HepG2 (cell line): Measurements from ENCODE around the gene ALOX12. TPM values are rescaled to one million over a fixed set of nuclear protein-coding genes. Genes with fewer than 3 reads are reported as not detected.
A peak's percentile ranks its signal among the peaks of the same experiment; 100 is the strongest.

ENCODE experiments used
- ATAC-seq: fragments of 200-7000 bp; cut with Tn5 transposase; 3 replicates; pipeline ENCODE4 v1.9.1; 2020; ENCODE audit warnings: mild to moderate bottlenecking, moderate library complexity
- BruUV-seq: library from RNA; stranded (reverse); fragments of 400-500 nt; replicated peaks from 2 replicates; lab custom pipeline; 2021; lab: Mats Ljungman, UMichigan
- CTCF ChIA-PET: fragments of 300-600 bp; formaldehyde crosslinking; extraction: SDS; loops from one replicate; lab custom pipeline; 2021; ENCODE audit warnings: low total read pairs, inconsistent platforms, low intra/inter-chr PET ratio; lab: Yijun Ruan, JAX
- POLR2A ChIA-PET: fragments of 350-600 bp; sonication (Branson Sonifier 250); formaldehyde crosslinking; loops from one replicate; lab custom pipeline; 2020; ENCODE audit warnings: antibody characterized with exemption, inconsistent platforms; lab: Yijun Ruan, JAX
- DNase-seq: peaks from one replicate; pipeline ENCODE4 v3.0.0-alpha.2; 2015; ENCODE audit warnings: low spot score
- FAIRE-seq: peaks from 3 replicates; lab custom pipeline; 2011; peaks lifted over from hg19 to GRCh38; lab: Jason Lieb, UNC
- H2AFZ ChIP-seq: one replicate; pipeline ENCODE4 v1.6.1; 2011; ENCODE audit warnings: low read length, inconsistent platforms
- H3K27ac ChIP-seq: fragments of 300-600 bp; 3 replicates; pipeline ENCODE4 v1.8.0; 2011; ENCODE audit warnings: mixed run types, mild to moderate bottlenecking, mixed read lengths, low read length, inconsistent platforms; ENCODE audit not compliant: insufficient read depth; ENCODE audit errors: extremely low read length
- H3K27me3 ChIP-seq, 2 experiments: fragments of 200-600 bp in 1 of 2; 2 replicates in 1 of 2; 3 replicates in 1 of 2; pipeline versions ENCODE4 v1.6.0 to v1.8.0; 2011; ENCODE audit warnings: low read length in 2 of 2, mild to moderate bottlenecking in 2 of 2, moderate library complexity in 2 of 2, inconsistent platforms in 1 of 2; ENCODE audit not compliant: insufficient read depth in 2 of 2, control insufficient read depth in 1 of 2
- H3K36me3 ChIP-seq, 2 experiments: fragments of 200-600 bp in 1 of 2; replicated peaks in 1 of 2; 2 replicates in 1 of 2; 3 replicates in 1 of 2; pipeline versions ENCODE4 v1.5.1 to v1.8.0; 2011; ENCODE audit warnings: low read length in 2 of 2, inconsistent platforms in 1 of 2; ENCODE audit not compliant: insufficient read depth in 2 of 2, control insufficient read depth in 1 of 2
- H3K4me1 ChIP-seq: 2 replicates; pipeline ENCODE4 v1.5.1; 2012; ENCODE audit warnings: low read length, inconsistent platforms; ENCODE audit not compliant: insufficient read depth
- H3K4me2 ChIP-seq: 2 replicates; pipeline ENCODE4 v1.6.0; 2011; ENCODE audit warnings: low read depth, low read length, inconsistent platforms
- H3K4me3 ChIP-seq, 3 experiments: fragments of 200-600 bp in 1 of 3; sonication (generic), shearing (Covaris generic) in 1 of 3; replicated peaks in 1 of 3; 2 replicates each; pipeline ENCODE4 v1.5.1; 2011 to 2016; ENCODE audit warnings: low read length in 3 of 3, inconsistent platforms in 2 of 3, low read depth in 2 of 3, mild to moderate bottlenecking in 2 of 3, control low read depth in 1 of 3, mixed read lengths in 1 of 3; ENCODE audit not compliant: insufficient read depth in 1 of 3
- H3K79me2 ChIP-seq: one replicate; pipeline ENCODE4 v1.6.1; 2011; ENCODE audit warnings: low read length, inconsistent platforms; ENCODE audit not compliant: insufficient read depth
- H3K9ac ChIP-seq: 2 replicates; pipeline ENCODE4 v1.6.0; 2011; ENCODE audit warnings: mild to moderate bottlenecking, low read depth, low read length, inconsistent platforms; ENCODE audit not compliant: insufficient read depth
- H3K9me3 ChIP-seq: 2 replicates; pipeline ENCODE4 v1.5.1; 2012; ENCODE audit warnings: mild to moderate bottlenecking, low read length
- H4K20me1 ChIP-seq: 2 replicates; pipeline ENCODE4 v1.6.0; 2011; ENCODE audit warnings: inconsistent platforms, mild to moderate bottlenecking, low read length, moderate library complexity; ENCODE audit not compliant: insufficient read depth
- ARHGAP35 ChIP-seq: sonication (generic); formaldehyde crosslinking; IDR thresholded peaks from 2 replicates; pipeline ENCODE4 v1.9.0; 2022; ENCODE audit warnings: mild to moderate bottlenecking, inconsistent platforms, moderate library complexity, missing genetic modification reagents, borderline replicate concordance
- MAFF ChIP-seq: IDR thresholded peaks from 2 replicates; pipeline ENCODE4 v1.6.1; 2011; ENCODE audit warnings: low read depth, low read length, improper control_type of control experiment
- MAFK ChIP-seq, 2 experiments: IDR thresholded peaks in 1 of 2; conservative IDR thresholded peaks in 1 of 2; 2 replicates each; pipeline ENCODE4 v1.6.1; 2011; ENCODE audit warnings: improper control_type of control experiment in 2 of 2, low read length in 2 of 2
- MAZ ChIP-seq, 2 experiments: sonication (generic) in 1 of 2; formaldehyde crosslinking in 1 of 2; IDR thresholded peaks; 2 replicates each; pipeline versions ENCODE4 v1.5.0 to v1.6.1; 2012 to 2020; ENCODE audit warnings: low read depth in 2 of 2, mild to moderate bottlenecking in 2 of 2, borderline replicate concordance in 1 of 2, improper control_type of control experiment in 1 of 2, low read length in 1 of 2, missing genetic modification reagents in 1 of 2, moderate library complexity in 1 of 2
- NFATC3 ChIP-seq: sonication (generic); formaldehyde crosslinking; IDR thresholded peaks from 2 replicates; pipeline ENCODE4 v1.5.1; 2020; ENCODE audit warnings: mild to moderate bottlenecking, missing genetic modification reagents
- POLR2A ChIP-seq, 2 experiments: IDR thresholded peaks; 2 replicates each; pipeline ENCODE4 v1.6.1; 2011; ENCODE audit warnings: low read depth in 2 of 2, low read length in 2 of 2, mild to moderate bottlenecking in 1 of 2, moderate library complexity in 1 of 2; ENCODE audit not compliant: insufficient read depth in 1 of 2
- ZSCAN25 ChIP-seq: sonication (generic); formaldehyde crosslinking; IDR thresholded peaks from 2 replicates; pipeline ENCODE4 v1.8.0; 2022; ENCODE audit warnings: mild to moderate bottlenecking, missing genetic modification reagents
- WGBS: methylation state at CpG from one replicate; pipeline ENCODE4 v1.1.6; 2017; ENCODE audit warnings: low lambda C conversion rate; 5-methylcytosine and 5-hydroxymethylcytosine counted together
- in situ Hi-C: cut with HindIII; loops from 2 replicates; pipeline ENCODE4 v1.10.0; 2017; ENCODE audit warnings: low pct_unique_long_range_greater_than_20kb; ENCODE audit not compliant: extremely low pct_ligation_motif_present
- intact Hi-C: fragments of 100-400 bp; cut with micrococcal nuclease; formaldehyde crosslinking; loops from one replicate; pipeline ENCODE4 v1.10.0; 2022; ENCODE audit not compliant: unreplicated experiment
- polyA plus RNA-seq, 8 experiments: library from polyadenylated mRNA; depleted of rRNA in 3 of 8; stranded (reverse) in 7 of 8; unstranded in 1 of 8; fragments of >200 nt; fragmentation: Illumina TruSeq in 4 of 8; extraction: Trizol in 4 of 8; gene quantifications; 2 replicates each; pipeline versions ENCODE4 v1.2.1 to v1.2.3, GENCODE V29; 2011 to 2016; ENCODE audit warnings: low read depth in 4 of 8, missing spikeins in 1 of 8, mixed read lengths in 1 of 8; ENCODE audit not compliant: insufficient read depth in 1 of 8
- total RNA-seq, 5 experiments: library from RNA; depleted of rRNA; stranded (reverse); fragments of >200 nt; fragmentation: Illumina TruSeq; extraction: Trizol; gene quantifications; 2 replicates each; pipeline ENCODE4 v1.2.3, GENCODE V29; 2016; ENCODE audit warnings: low read depth in 1 of 5

Gene ALOX12
- total and polyA plus RNA-seq, 2 of the 13 experiments (the other 11 are each of a cell fraction or from before 2014, with no cell fraction given): not detected

DNA sequence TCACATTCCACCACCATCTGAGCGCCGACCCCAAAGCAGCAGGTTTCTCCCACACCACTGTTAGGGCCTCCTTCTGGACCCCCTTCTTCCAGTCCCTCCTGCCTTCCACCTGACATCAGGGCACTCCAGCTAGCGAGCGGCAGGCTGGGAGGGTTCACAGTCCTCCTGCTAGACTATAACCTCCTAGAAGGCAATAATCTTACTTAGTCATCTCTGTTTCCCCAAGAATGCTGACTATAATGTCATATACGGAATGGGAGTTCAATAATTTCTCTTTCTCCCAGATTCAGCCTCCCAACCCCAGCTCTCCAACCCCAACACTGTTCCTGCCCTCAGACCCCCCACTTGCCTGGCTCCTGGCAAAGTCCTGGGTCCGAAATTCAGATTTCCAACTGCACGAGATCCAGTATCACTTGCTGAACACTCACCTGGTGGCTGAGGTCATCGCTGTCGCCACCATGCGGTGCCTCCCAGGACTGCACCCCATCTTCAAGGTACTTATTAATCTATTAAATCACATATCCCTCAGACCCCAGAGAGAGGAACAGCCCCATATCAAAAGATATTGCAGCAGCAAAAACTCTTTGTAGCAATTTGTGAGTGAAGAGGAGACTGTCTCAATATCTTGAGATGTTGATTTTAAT, 5.6 kb downstream of the ALOX12 start (continued):
- TF ChIP-seq NFATC3 (CRISPR knock-in tag) (no peak), ZSCAN25 (CRISPR knock-in tag) (no peak)

DNA sequence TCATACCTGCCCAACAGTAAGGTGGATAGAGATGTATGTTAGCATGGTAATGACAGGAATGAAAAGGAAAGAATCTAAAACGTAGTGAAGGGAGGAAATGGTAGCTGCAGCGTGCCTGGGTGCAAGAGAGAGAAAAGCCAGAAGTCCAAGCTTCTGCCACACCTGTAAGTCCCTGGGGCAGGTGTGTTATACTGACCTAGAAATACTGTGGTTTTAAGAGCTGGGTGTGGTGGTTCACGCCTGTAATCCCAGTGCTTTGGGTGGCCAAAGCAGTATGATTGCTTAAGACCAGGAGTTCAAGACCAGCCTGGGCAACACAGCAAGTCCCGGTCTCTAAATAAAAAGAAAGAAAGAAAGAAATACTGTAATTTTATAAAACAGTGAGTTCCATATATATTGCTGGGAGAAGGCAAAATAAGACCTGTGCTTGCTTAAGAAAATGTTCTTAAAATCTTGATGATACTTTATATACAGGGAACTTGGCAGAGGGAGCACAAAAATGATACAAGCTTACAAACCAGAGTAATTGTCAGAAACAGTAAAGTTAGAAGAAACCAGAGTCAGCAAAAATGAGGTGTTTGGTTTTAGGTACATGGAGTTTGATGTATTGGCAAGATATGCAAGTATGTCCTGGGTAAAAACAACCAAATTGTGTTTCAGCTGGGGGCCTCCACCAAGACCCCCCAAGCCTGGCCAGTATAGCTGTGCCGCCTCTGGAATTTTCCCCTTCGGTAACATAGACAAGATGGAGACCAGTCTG, 6.6 kb downstream of the ALOX12 start:
- H3K79me2 ChIP-seq: no peaks in the 10 kb centered on the region
- WGBS: 95% methylated on average over 6 of the region's 6 CpGs
- no peaks in the 10 kb centered on the region for H3K9me3 ChIP-seq
- CTCF ChIA-PET: no interaction called here
- ATAC-seq (no peak), DNase-seq (no peak), FAIRE-seq (no peak)
- no peaks in the 10 kb centered on the region for H3K4me1 ChIP-seq
- no peak overlapping the region for H2AFZ ChIP-seq
- no peak overlapping the region for H3K4me3 ChIP-seq
- no peak overlapping the region for H3K27ac ChIP-seq
- in situ Hi-C loops (loop anchor here (5.0 to 10.0 kb wide), 2 partner anchors 90 to 148 kb away; no protein-coding TSS in a partner anchor), intact Hi-C loops (no loop called here)
- TF ChIP-seq MAFF: peak; percentile 58; the same call in 1 of the 2 replicates
- no peak for TF ChIP-seq POLR2A (IDR thresholded peaks at IDR 0.05; ENCODE audit: insufficient read depth in 1 of 2, low read depth in 2 of 2, low read length in 2 of 2)
- TF ChIP-seq ARHGAP35 (CRISPR knock-in tag): no peak
- TF ChIP-seq MAZ (IDR thresholded peaks at IDR 0.05; ENCODE audit: borderline replicate concordance, low read depth, low read length): no peak
- no peak for TF ChIP-seq MAZ (CRISPR knock-in tag; IDR thresholded peaks at IDR 0.05; ENCODE audit: low read depth)
- peak; percentile 66 to 75 for TF ChIP-seq MAFK (conservative IDR thresholded peaks at IDR 0.05 in 1 of 2, IDR thresholded peaks at IDR 0.05 in 1 of 2; ENCODE audit: low read length in 2 of 2)
- H3K36me3 ChIP-seq: peaks cover 16 to 46% of the 10 kb centered on the region in 2 experiments; a peak in 4 of 5 replicates
- no peaks in the 10 kb centered on the region for H3K27me3 ChIP-seq
- H3K9ac ChIP-seq: no peak overlapping the region
- H3K4me2 ChIP-seq: no peak overlapping the region
- no TSS peak for BruUV-seq
- H4K20me1 ChIP-seq: peaks cover 4% of the 10 kb centered on the region; the same call in 1 of the 2 replicates
- POLR2A ChIA-PET: no interaction called here
